Activated CD8-positive, alpha-beta T cell treated with anti-CD3 and anti-CD28 coated beads for 36 hours (primary cell): ENCODE measurements around the gene GABRG1. TPM values are rescaled to one million over a fixed set of nuclear protein-coding genes. Genes with fewer than 3 reads are reported as not detected.

Experiments
- ATAC-seq: fragments of 200-7000 bp; cut with Tn5 transposase; one replicate; pipeline ENCODE4 v1.10.0; 2021; ENCODE audit warnings: mild to moderate bottlenecking, moderate library complexity
- CTCF ChIA-PET: fragments of 350-600 bp; sonication (Branson Sonifier 250); formaldehyde crosslinking; loops from one replicate; lab custom pipeline; 2021; ENCODE audit warnings: antibody characterized with exemption; lab: Charles Lee
- POLR2A ChIA-PET: fragments of 350-600 bp; sonication (Branson Sonifier 250); formaldehyde crosslinking; loops from one replicate; lab custom pipeline; 2021; ENCODE audit warnings: antibody characterized with exemption; lab: Charles Lee
- DNase-seq: peaks from one replicate; pipeline ENCODE4 v3.0.0-alpha.2; 2020
- H3K27ac Mint-ChIP-seq: one replicate; pipeline ENCODE4 v1.8.0; 2021; ENCODE audit warnings: mild to moderate bottlenecking, mixed read lengths
- H3K27me3 Mint-ChIP-seq: one replicate; pipeline ENCODE4 v1.8.0; 2021; ENCODE audit warnings: mixed read lengths
- H3K36me3 Mint-ChIP-seq: one replicate; pipeline ENCODE4 v1.8.0; 2021; ENCODE audit warnings: low read depth, mixed read lengths
- H3K4me1 Mint-ChIP-seq: one replicate; pipeline ENCODE4 v1.8.0; 2021; ENCODE audit warnings: low read depth, mixed read lengths
- H3K4me3 Mint-ChIP-seq: one replicate; pipeline ENCODE4 v1.8.0; 2021; ENCODE audit warnings: mild to moderate bottlenecking, moderate library complexity, mixed read lengths
- H3K9me3 Mint-ChIP-seq: one replicate; pipeline ENCODE4 v1.8.0; 2021; ENCODE audit warnings: mixed read lengths
- CTCF ChIP-seq: fragments of 200-600 bp; IDR thresholded peaks from one replicate; pipeline ENCODE4 v1.8.0; 2022; ENCODE audit warnings: antibody characterized with exemption, mild to moderate bottlenecking
- intact Hi-C: fragments of 100-400 bp; cut with micrococcal nuclease; formaldehyde crosslinking; loops from one replicate; pipeline ENCODE4 v1.10.0; 2022
- total RNA-seq, 2 experiments: library from RNA; stranded (reverse); gene quantifications; one replicate each; pipeline ENCODE4 v1.2.3, GENCODE V29; 2021

The GABRG1 gene
- total RNA-seq, result not detected

- no peak within 1 kb of the TSS for H3K27ac Mint-ChIP-seq
- no peak for ATAC-seq
- no peak within 1 kb of the TSS for H3K4me3 Mint-ChIP-seq
- DNase-seq, result no peak
- ChIA-PET CTCF (no interaction called here), POLR2A (no interaction called here)
- H3K27me3 Mint-ChIP-seq, result no peaks in the 10 kb centered on the region
- H3K9me3 Mint-ChIP-seq, result peaks cover 6% of the 10 kb centered on the region
- intact Hi-C loops, result no loop called here
- no peaks in the 10 kb centered on the region for H3K36me3 Mint-ChIP-seq
- no peaks in the 10 kb centered on the region for H3K4me1 Mint-ChIP-seq
- TF ChIP-seq CTCF, result no peak
Observed at GRCh38 chr4:46123913-46124755, at the start of gene GABRG1. GABRG1 (minus strand) TSS chr4:46124054; CDS start chr4:46123913, 141 bp downstream.

GRCh38 chr4:46146993-46147392 lies 23.1 kb upstream of the GABRG1 start:
- H3K36me3 Mint-ChIP-seq, result no peaks in the 10 kb centered on the region
- H3K27ac Mint-ChIP-seq, result no peak overlapping the region
- ATAC-seq, result no peak
- H3K9me3 Mint-ChIP-seq, result peaks cover 16% of the 10 kb centered on the region
- no peak overlapping the region for H3K4me3 Mint-ChIP-seq
- intact Hi-C loops, result no loop called here
- no peaks in the 10 kb centered on the region for H3K27me3 Mint-ChIP-seq
- ChIA-PET CTCF (no interaction called here), POLR2A (no interaction called here)
- no peaks in the 10 kb centered on the region for H3K4me1 Mint-ChIP-seq
- TF ChIP-seq CTCF, result no peak
- no peak for DNase-seq

- TF ChIP-seq CTCF, result no peak
- POLR2A ChIA-PET, result no interaction called here
- H3K4me3 Mint-ChIP-seq, result no peak overlapping the region
- ATAC-seq, result no peak
- H3K9me3 Mint-ChIP-seq, result peaks cover 8% of the 10 kb centered on the region
- H3K4me1 Mint-ChIP-seq, result no peaks in the 10 kb centered on the region
- intact Hi-C loops, result no loop called here
- CTCF ChIA-PET, result no interaction called here
- H3K27me3 Mint-ChIP-seq, result no peaks in the 10 kb centered on the region
- no peaks in the 10 kb centered on the region for H3K36me3 Mint-ChIP-seq
- no peak overlapping the region for H3K27ac Mint-ChIP-seq
- DNase-seq, result no peak
Observed at GRCh38 chr4:46131498-46132057, 7.7 kb upstream of the GABRG1 start.

GRCh38 chr4:46124773-46125413 lies 1.0 kb upstream of the GABRG1 start:
- H3K36me3 Mint-ChIP-seq, result no peaks in the 10 kb centered on the region
- TF ChIP-seq CTCF, result no peak
- ATAC-seq (no peak), DNase-seq (no peak)
- intact Hi-C loops, result no loop called here
- no peak overlapping the region for H3K4me3 Mint-ChIP-seq
- H3K27me3 Mint-ChIP-seq, result no peaks in the 10 kb centered on the region
- no peak overlapping the region for H3K27ac Mint-ChIP-seq
- ChIA-PET CTCF (no interaction called here), POLR2A (no interaction called here)
- H3K9me3 Mint-ChIP-seq, result peaks cover 8% of the 10 kb centered on the region
- no peaks in the 10 kb centered on the region for H3K4me1 Mint-ChIP-seq

- no peak for TF ChIP-seq CTCF
- POLR2A ChIA-PET, result no interaction called here
- no peak for ATAC-seq
- Mint-ChIP-seq H3K27me3 (no peaks in the 10 kb centered on the region), H3K36me3 (no peaks in the 10 kb centered on the region), H3K4me1 (no peaks in the 10 kb centered on the region), H3K4me3 (no peak overlapping the region), H3K27ac (no peak overlapping the region), H3K9me3 (peaks cover 5% of the 10 kb centered on the region)
- intact Hi-C loops, result no loop called here
- CTCF ChIA-PET, result no interaction called here
- DNase-seq, result no peak
Observed at GRCh38 chr4:46081674-46082073, 42.2 kb downstream of the GABRG1 start.
